ENCODE results near the gene ERCC6L2.

ERCC6L2 gene

GRCh38 chr9:95981761-95982390 lies 106.4 kb downstream of the ERCC6L2 start:
- no peak for DNase-seq

GRCh38 chr9:95985440-95986055 lies 110.1 kb downstream of the ERCC6L2 start:
- DNase-seq: no peak

- no peak for DNase-seq
These were observed 113.8 kb downstream of the ERCC6L2 start for GRCh38 chr9:95989297-95989696.

- no peak for DNase-seq
These were observed 115.8 kb downstream of the ERCC6L2 start for GRCh38 chr9:95991326-95991725.

DNA sequence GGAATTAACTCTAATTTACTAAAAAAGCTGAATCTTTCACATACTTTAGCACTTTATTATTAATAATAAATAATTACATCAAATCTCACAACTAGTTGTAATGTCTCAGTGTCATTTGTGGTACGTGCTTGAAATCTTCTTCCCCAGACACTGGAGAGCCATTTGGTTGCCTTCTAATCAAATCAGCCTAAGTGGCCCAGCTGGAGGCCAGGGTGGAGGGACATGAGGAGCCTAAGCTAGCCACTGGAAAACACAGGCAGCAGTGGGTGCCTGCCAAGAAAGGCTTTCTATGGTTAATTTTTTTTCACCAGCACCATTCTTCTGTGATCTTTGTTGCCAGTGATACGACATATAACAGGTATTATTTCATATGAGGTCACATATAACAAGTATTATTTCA lies 117.0 kb downstream of the ERCC6L2 start:
- DNase-seq: no peak

GRCh38 chr9:95993337-95993736 lies 117.8 kb downstream of the ERCC6L2 start:
- no peak for DNase-seq

DNA sequence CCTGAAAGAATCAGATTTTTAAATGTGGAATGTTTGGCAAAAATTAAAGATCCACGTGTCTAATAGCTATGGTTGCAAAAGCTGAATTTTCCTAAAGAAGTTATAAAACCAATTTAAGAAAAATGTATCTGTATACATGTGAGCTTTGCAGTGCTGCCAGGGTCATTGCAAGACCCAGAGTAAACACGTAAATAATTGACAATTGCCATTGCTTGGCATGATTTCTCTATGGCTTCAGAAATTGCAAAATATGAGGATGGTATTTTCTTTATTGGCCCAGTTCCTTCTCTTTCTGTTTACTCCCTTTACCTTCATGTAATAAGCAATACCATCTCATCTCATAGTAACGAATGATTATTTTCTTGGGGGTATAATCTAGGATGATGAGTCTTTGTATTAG lies 123.9 kb downstream of the ERCC6L2 start:
- no peak for DNase-seq

DNA sequence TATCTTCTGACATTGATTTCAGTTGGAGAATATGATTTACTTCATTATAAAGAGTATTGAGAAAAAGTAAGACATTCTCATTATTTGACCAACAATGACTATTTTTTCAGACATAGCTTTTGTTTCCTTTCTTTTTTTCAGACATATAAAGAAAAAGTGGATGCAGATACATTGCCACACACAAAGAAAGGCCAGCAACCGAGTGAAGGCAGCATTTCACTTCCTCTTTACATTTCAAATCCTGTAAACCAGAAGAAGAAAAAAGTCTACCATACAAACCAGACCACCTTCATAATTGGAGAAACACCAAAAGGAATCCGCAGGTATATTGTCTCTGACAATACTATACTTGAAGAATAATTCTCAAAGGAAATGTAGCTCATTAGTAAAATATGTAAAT lies 128.9 kb downstream of the ERCC6L2 start:
- no peak for DNase-seq

DNA sequence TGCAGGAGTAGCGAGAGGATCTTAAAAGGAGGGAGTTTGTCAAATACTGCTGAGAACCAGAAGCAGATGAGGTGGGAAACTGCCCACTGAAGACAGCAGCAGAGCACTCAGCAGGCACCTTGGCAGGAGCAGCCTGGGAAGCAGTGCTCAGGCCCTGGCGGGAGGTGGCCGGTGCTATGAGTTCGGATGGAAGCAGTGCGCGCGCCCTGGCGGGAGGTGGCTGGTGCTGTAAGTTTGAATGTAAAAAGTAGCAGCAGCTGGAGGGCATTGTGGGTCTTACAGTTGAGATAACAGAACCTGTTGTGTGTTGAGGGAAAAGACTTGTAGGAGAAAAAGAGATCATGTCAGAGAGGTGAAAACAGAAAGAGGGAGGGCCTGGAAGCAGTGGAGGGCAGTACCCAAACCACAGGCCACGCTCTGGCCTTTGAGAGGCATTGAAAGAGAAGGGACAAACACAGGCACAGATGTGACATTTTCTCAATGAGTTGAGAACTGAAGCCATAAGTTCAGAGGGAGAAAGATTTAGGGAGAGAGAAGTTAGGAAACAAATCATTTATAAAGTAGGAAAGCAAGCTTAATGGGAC lies 130.9 kb downstream of the ERCC6L2 start:
- no peak for DNase-seq

GRCh38 chr9:96006961-96007360 lies 131.5 kb downstream of the ERCC6L2 start:
- DNase-seq: no peak

- DNase-seq: no peak
These were observed 133.2 kb downstream of the ERCC6L2 start for GRCh38 chr9:96008502-96009222.

DNA sequence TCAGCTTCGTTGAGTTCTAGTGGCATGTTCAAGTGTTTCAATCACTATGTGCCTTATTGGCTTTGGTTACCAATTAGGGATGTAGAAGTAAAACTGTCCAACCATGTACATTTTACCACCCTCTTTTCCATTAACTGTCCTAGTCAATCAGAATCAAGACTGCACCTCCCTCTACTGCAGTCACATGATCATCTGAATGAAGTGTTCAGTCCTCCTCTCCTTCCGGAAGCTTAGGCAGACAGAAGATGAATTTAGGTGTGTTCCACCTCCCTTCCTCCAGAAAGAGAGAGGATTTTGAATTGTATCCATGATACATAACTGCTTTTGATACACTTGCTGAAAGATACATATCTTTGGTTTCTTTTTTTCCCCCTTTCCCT lies 133.7 kb downstream of the ERCC6L2 start:
- no peak for DNase-seq

DNA sequence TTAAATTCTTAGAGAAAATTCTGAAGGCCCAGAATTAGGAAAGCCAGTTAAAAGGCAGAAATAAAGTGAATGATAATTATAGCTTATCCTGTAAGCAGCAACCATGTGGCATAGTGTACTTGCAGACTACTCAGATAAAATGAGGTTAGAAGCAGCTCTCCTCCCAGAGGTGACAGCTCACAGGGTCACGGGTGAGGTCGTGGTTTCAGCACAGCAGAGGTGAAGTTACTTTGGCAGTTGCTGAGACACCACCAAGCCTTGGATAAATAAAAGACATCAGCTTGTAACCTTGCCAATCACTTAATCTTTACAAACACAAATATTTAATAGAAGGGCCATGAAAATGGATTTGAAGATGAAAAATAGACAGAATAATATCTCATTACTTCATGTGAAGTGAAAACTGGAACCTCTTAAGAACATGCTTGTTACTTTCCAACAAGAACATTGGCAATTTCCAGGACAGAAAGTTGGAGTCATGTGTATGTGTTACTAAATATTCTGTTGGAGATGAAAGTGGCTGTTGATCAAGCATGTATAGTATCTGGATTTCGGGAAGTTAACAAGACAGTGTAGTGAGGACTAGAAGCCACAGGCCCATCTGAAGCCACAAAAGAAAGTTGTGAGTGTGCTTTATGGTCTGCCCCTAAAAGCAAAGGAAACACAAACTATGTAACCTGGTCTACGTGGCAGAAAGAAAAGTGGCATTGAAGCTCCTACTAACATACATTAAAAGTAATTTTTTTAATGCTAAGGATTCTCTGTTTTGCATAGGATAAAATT lies 134.4 kb downstream of the ERCC6L2 start:
- DNase-seq: peak; percentile 44

DNA sequence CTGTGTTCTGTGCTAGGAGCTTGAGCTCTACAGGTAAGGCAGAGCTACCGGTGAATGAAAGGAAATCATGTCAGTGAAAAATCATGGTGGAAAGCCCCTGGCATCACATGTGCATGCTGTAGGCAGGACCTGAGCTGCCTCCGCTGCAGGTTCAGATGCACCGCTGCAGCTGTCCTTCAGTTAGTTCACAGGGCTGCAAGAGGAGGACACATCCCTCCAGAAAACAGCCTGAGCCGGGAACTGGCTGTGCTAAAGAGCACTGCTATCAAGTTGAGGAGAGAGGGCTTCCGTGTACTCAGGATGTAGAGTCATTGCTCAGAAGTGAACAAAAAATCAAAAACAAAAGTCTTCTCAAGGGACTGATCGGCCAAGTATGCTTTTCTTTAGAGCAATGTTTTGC lies 138.6 kb downstream of the ERCC6L2 start:
- peak; percentile 32 for DNase-seq

GRCh38 chr9:96015876-96016686 lies 140.6 kb downstream of the ERCC6L2 start:
- no peak for DNase-seq
